Measurements from ENCODE around the gene NEURL1B.

The NEURL1B gene

GRCh38 chr5:172669386-172670004, 28.4 kb downstream of the NEURL1B start:
- Histone ChIP-seq H3K4me3 (replicated peaks; ENCODE audit: insufficient read depth, low read length) (no peak overlapping the region), H3K27me3 (ENCODE audit: insufficient read depth, poor library complexity, severe bottlenecking) (no peaks in the 10 kb centered on the region), H3K27ac (replicated peaks) (no peak overlapping the region)
- DNase-seq (ENCODE audit: low read depth in 1 of 2, low spot score in 1 of 2), result no peak
- no peak for TF ChIP-seq GABPA (IDR thresholded peaks at IDR 0.05; ENCODE audit: low read depth)
- no peak for TF ChIP-seq POLR2AphosphoS5 (IDR thresholded peaks at IDR 0.05; ENCODE audit: low read depth)

GRCh38 chr5:172670005-172670402, 28.9 kb downstream of the NEURL1B start:
- no peak for TF ChIP-seq REST (IDR thresholded peaks at IDR 0.05; ENCODE audit: insufficient replicate concordance, low read depth)
- TF ChIP-seq CTCF (IDR thresholded peaks at IDR 0.05; ENCODE audit: insufficient read depth, low read length), result no peak
- Histone ChIP-seq H3K27me3 (ENCODE audit: insufficient read depth, poor library complexity, severe bottlenecking) (no peaks in the 10 kb centered on the region), H3K4me3 (replicated peaks; ENCODE audit: insufficient read depth, low read length) (no peak overlapping the region), H3K27ac (replicated peaks) (no peak overlapping the region)
- no peak for DNase-seq (ENCODE audit: low read depth in 1 of 2, low spot score in 1 of 2)

- DNase-seq (ENCODE audit: low read depth in 1 of 2, low spot score in 1 of 2), result no peak
- H3K4me3 ChIP-seq (replicated peaks; ENCODE audit: insufficient read depth, low read length), result no peak overlapping the region
Measured at GRCh38 chr5:172670444-172670843, 29.4 kb downstream of the NEURL1B start.

GRCh38 chr5:172671091-172671490, 30.0 kb downstream of the NEURL1B start:
- no peak overlapping the region for H3K27ac ChIP-seq (replicated peaks)
- H3K27me3 ChIP-seq (ENCODE audit: insufficient read depth, poor library complexity, severe bottlenecking), result no peaks in the 10 kb centered on the region
- TF ChIP-seq REST (IDR thresholded peaks at IDR 0.05; ENCODE audit: insufficient replicate concordance, low read depth), result no peak
- no peak for TF ChIP-seq SPI1 (IDR thresholded peaks at IDR 0.05; ENCODE audit: borderline replicate concordance, low read depth)
- no peak for TF ChIP-seq POLR2AphosphoS5 (IDR thresholded peaks at IDR 0.05; ENCODE audit: low read depth)
- TF ChIP-seq CTCF (IDR thresholded peaks at IDR 0.05; ENCODE audit: insufficient read depth, low read length), result no peak
- TF ChIP-seq GABPA (IDR thresholded peaks at IDR 0.05; ENCODE audit: low read depth), result no peak
- H3K4me3 ChIP-seq (replicated peaks; ENCODE audit: insufficient read depth, low read length), result no peak overlapping the region
- no peak for DNase-seq (ENCODE audit: low read depth in 1 of 2, low spot score in 1 of 2)

More at GRCh38 chr5:172670444-172670843, 29.4 kb downstream of the NEURL1B start:
- no peaks in the 10 kb centered on the region for H3K27me3 ChIP-seq (ENCODE audit: insufficient read depth, poor library complexity, severe bottlenecking)
- no peak overlapping the region for H3K27ac ChIP-seq (replicated peaks)
- TF ChIP-seq GABPA (IDR thresholded peaks at IDR 0.05; ENCODE audit: low read depth) (no peak), POLR2AphosphoS5 (IDR thresholded peaks at IDR 0.05; ENCODE audit: low read depth) (no peak), REST (IDR thresholded peaks at IDR 0.05; ENCODE audit: insufficient replicate concordance, low read depth) (no peak), SPI1 (IDR thresholded peaks at IDR 0.05; ENCODE audit: borderline replicate concordance, low read depth) (no peak)

Measured in HL-60 (cell line).